DMS53 (cell line): Measurements from ENCODE around the gene CHRNA4.
A peak's percentile ranks its signal among the peaks of the same experiment; 100 is the strongest.

Source experiments
- DNase-seq: peaks from one replicate; lab custom pipeline; 2025; lab: John Stamatoyannopoulos, UW

CHRNA4 gene

DNA sequence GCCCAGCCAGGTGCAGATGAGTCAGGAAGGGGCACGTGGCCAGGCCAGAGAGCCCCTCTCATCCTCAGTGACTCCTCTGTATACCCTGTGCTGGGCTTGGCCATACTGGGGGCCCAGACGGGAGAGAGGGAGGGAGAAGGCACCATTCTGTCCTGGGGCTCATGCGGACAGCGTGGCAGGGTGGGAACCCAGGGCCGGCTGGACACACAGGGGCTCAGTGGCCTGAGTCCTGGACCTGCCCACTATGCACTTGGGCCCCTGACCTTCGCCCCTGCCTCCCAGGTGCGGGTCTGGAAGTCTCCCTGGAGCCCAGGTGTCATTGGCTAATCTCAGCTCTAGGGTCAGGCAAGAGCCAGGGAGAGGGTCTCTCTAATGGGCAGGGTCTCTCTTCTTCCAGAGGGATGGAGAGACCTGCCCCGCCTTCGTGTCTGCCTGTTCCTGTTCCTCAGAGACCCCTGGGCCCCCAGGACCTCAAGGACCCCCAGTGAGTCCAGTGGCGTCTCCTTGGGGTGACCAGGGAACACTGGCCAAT lies 40.5 kb downstream of the CHRNA4 start:
- DNase-seq = no peak

DNA sequence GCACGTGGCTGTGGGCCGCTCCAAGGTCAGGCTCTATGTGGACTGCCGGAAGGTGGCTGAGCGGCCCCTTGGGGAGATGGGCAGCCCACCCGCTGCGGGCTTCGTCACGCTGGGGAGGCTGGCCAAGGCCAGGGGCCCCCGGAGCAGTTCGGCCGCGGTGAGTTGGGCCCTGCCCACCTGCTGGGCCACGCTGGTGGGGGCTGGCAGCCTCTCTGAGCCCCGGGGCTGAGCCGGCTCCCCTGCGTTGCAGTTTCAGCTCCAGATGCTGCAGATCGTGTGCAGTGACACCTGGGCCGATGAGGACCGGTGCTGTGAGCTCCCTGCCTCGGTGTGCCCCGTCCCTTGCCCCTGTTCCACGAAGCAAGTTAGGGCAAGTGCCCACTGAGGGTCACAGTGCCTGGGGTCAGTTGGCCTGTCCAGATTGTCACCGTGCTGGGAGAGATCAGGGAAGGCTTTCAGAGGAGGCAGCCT lies 41.1 kb downstream of the CHRNA4 start:
- DNase-seq = no peak

DNA sequence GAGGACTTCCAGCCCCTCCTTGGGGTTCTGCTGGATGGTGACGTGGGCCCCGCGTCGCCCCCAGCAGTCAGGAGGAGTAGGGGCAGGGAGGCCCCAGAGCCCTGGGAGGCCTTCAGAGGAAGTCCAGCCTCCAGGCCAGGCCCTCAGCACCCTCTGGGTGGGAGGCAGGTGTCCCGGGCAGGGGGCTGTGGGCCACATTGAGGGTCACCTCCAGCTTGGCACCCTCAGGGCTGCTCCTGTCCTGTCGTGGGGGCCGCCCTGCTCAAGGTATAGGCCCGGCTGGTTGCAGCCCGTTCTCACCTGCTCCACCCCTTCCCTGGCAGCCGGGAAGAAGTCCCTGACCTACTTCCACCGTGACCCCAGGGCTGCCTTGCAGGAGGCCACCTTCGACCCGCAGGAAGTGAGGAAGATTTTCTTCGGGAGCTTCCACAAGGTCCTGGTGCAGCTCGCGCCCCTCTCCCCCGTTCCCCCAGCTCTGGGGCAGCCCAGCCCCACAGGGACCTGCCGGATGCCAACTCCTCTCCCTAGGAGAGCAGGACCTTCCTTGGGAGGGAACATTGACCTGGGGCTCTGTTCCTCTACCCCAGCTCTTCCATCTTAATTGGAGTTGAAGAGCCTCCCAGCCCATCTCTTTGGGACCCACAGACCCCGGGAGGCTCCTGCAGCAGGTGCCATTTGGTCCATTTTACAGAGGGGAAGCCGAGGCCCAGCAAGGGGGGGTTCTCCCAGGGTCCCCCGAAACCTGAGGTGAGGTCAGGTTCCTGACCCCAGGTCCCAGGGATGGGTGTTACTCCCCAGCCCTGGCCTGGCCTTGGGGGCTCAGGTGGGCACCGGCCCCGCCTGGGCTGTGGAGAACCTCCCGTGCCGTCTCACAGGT lies 41.7 kb downstream of the CHRNA4 start:
- DNase-seq = no peak

DNA sequence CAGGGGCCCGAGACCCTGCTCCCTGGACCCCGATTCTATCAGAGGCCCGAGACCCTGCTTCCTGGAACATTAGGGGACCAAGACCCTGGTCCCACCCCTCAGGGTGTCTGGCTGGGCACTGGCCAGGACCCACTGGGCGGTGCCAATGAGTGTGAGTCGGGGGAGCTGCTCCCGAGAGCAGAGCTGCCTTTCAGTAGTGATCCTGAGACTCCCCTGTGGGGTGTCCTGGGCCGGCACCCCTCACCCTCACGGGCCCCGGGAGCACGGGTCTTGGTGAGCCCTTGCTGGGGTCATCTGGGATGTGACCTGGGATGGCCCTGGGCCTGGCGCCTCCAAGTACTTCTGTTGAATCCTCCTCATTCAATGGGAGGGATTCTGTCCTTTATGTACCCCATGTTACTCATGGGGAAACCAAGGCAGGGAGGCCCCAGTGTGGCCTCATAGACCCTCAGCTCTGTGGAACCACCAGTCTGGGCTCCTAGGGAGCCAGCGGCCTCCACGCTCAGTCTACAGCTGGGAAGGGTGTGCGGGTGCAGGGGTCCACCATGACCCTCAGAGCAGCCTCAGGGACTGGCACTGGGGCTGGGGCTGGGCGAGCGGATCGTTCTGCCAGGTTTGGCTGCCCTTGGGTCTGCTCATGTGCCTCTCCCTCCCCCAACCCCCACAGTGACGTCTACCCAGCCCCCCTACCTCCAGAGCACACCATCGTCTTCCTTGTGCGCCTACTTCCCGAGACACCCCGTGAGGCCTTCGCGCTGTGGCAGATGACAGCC lies 42.6 kb downstream of the CHRNA4 start:
- no peak for DNase-seq

DNA sequence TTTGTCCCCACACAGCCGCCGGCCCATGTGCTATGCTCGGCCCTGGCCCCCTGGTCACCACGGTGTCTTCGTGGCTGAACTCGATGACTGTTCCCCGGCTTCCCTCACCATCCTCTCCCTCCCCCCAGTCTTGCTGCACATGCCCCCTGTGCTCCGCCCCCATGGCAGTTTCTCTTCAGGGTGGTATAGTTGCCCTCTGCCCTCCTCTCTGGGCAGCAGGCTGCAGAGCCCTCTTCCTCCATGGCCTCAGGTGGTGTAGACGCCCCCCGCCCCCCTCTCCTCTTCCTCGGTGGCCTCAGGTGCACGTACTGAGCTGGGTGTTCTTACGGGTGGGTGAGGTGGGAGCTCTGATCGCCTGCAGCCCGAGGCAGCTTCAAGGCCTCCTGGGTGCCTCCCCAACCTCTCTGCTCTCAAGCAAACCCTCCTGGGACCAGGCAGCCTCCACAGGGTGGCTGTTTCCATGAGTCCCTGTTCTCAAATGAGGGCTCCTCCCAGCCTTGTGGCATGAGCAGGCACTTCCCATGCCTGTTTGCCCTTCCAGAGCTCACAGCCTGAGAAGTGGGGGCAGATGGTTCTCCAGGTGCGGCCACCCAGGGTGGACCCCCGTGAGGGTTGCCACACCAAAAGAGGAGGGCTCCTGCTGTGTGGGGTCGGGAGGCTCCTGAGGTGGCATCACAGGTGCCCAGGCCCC lies 43.4 kb downstream of the CHRNA4 start:
- no peak for DNase-seq

DNA sequence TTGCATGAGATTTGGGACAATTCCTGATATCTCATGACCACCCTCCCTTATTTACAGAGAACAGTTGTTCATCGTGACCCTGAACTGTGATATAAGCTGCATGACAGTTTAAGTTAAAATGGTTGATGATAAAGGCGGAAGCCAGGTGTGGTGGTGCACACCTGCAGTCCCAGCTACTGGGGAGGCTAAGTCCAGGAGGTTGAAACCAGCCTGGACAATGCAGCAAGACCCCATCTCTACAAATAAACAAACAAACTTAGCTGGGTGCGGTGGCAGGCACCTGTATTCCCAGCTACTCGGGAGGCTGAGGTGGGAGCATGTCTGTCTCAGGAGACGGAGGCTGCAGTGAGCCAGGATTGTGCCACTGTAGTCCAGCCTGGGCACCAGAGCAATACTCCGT lies 44.1 kb downstream of the CHRNA4 start:
- no peak for DNase-seq

DNA sequence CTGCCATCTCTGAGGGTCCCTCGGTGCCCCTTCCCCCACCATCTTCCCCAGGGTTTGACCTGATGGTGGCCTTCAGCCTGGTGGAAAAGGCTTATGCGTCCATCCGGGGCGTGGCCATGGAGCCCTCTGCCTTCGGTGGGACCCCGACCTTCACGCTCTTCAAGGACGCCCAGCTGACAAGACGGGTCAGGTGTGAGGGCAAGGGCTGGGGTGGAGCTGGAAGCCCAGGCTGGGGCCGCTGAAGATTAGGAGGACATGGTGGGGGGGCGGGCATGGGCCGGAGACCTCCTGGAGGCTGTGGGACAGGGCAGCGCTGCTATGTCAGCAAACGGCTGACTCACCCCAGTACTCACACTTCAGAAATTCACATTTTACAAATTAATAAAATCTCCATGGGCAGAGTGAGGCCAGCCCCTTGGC lies 44.6 kb downstream of the CHRNA4 start:
- no peak for DNase-seq

DNA sequence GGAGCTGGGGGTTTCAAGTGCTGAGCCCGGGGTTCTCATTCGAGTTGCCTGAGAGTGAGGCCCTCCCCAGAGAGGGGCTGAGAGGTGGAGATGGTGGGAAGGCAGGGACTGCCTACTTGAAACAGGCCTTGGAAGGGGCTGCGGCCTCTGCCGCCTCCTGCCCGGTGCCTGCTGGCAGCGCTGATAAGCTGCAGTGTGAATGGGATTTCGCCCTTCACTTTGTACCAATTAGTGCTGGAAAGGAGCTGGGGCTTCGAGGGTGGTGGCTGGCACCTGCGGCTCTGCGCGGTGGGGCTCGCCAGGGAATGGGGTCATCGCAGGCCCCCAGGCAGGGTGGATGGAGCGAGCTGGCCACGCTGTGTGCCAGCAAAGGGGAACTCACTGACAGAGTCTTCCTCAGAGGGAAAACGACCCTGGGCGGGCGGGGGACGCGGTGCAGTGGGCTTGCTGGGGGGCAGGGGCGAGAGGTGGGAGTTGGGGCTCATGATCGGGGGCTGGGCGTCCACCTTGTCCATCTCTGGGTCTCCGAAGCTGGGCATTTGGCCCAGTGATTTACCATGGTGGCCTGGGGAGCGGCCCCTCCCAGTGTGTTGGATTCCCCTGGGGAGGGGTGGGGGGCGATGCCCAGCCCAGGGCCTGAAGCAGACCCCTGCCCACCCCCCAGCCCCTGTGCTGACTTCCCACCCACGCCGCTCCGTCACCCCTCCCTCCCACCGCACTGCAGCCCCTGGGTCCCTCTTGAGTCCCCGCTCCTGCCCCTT lies 45.2 kb downstream of the CHRNA4 start:
- no peak for DNase-seq

DNA sequence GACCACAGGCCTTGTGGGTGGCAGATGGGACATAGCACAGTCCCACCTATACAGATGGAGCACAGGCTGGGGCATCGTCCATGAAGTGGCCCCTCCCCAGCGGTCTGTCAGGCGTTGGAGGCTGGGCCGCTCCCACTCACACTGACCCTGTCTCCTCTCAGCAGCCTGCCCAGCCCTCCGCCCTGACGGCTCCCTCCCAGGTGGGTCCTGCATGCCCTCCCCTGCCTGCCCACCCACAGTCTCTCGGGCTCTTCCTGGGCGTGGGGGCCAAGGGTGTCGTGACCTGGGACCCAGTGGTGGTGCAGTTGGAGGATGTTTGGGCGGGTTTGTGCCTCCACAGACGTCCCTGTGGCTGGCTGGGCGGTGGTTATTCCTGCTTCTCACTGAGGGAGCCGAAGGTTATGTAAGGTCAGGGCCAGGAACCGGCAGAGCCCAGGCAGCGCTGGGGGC lies 45.9 kb downstream of the CHRNA4 start:
- DNase-seq = no peak

DNA sequence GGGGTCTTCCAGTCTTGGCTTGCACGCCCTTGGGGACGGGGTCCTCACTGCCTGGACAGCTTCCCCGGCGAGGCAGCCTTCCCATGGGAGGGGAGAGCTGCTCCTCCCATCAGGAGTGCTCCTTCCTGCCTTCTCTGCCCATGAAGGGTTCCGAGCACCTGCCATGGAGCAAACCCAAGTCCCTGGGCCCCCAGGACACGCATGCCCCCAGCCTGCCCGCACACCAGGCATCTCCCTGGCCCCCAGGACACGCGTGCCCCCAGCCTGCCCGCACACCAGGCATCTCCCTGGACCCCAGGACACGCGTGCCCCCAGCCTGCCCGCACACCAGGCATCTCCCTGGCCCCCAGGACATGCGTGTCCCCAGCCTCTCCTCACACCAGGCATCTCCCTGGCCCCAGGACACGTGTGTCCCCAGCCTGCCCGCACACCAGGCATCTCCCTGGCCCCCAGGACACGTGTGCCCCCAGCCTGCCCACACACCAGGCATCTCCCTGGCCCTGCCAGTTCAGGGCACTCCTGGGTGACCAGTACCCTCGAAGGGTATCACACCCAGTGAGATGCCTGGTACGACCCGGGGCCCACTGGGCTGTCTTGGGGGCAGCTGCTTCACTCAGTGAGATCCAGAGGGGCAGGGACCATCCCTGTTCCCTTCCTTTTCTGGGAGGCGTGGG lies 46.4 kb downstream of the CHRNA4 start:
- no peak for DNase-seq

DNA sequence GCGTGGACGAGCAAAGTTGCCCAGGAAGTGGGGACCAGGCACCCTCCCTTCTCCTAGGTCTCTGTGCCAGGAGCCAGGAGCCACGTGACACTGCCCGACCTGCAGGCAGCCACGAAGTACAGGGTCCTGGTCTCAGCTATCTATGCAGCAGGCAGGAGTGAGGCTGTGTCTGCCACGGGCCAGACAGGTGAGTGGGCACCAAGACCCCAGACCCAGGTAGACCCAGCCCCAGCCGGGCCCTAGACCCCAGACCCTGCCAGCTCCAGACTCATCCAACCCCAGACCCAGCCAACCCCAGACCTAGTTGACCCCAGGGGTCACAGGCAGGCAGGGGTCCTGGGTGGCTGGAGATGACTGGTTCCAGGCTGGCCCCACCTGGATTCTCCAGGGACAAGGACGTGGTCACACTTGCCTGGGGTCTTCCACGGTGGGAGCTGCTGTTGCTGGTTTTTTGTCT lies 47.1 kb downstream of the CHRNA4 start:
- no peak for DNase-seq

DNA sequence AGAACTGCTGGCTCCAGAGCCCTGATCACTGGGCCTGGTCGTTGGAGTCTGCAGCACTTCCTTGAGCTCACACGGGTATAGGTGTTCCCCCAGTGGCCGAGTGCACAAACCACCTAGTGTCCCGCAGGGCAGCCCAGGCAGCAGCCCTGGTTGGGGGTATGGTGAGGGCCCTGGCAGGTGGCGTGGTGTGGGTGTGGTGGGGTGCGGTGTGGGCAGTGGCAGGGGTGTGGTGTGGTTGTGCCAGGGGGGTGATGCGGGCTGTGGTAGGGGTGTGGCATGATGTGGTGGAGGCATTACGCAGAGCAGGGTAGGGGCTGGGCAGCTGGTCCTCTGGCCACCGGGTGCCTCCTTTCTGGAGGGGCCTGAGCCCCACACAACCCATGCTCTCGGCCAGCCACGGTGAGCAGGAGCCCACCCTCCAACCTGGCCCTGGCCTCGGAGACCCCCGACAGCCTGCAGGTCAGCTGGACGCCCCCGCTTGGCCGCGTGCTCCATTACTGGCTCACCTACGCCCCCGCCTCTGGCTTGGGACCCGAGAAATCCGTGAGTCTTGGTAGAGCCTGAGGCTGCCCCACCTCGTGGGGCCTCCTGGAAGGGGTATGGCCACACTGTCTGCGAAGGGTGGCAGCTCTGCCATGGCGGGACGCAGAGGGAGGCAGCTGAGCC lies 47.7 kb downstream of the CHRNA4 start:
- peak; percentile 24 for DNase-seq

DNA sequence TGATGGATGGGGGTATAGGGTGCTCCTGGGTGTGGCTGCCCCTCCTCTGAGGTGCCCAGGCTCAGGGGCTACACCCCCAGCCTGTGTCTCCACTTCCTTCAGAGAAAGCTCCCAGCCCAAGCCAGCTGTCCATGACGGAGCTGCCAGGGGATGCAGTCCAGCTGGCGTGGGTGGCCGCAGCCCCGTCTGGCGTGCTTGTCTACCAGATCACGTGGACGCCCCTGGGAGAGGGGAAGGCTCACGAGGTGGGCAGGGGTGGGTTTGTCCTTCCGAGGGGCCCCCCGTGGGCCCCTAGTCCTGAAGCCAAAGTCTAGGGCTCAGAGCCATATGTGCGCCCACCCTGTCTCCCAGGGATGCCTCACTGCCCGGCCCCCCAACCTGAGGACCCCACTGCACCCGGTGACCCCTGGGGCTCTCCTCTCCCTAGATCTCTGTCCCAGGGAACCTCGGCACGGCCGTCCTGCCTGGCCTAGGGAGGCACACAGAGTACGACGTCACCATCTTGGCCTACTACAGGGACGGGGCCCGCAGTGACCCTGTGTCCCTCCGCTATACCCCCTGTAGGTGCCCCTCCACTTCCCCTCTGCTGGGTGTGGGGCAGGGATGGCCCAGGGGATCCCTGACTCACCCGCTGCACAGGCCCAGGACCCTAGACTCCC lies 48.3 kb downstream of the CHRNA4 start:
- DNase-seq = no peak

DNA sequence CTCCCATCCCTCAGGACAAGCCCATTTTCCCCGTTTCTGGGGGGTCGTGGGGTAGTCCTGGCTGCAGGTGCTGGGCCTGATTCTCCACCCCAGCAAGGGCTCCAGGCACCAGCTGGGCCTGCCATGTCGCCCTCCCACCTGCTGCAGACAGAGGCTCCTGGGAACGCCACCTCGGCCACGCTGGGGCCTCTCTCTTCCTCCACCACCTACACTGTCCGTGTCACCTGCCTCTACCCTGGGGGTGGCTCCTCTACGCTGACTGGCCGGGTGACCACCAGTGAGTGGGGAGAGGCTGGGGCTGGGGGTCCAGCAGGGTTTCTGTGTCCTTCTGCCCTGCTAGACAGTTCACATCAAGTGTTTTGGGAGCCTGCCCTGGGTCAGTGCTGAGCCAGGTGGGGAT lies 48.9 kb downstream of the CHRNA4 start:
- DNase-seq = no peak

DNA sequence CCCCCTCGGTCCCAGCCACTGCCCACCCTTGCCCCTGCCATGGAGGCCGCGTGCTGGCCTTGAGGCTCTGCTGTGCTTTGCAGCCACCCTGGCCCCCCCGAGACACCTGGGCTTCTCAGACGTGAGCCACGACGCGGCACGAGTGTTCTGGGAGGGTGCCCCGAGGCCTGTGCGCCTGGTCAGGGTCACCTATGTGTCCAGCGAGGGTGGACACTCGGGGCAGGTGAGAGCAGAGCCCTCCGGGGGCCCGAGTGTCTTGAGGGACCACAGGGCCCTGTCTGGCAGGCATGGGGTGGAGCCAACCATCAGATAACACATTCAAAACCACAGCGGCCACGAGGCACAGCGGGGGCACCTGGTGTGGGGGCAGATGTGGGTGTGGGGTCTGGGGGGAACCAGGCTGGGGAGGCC lies 49.3 kb downstream of the CHRNA4 start:
- no peak for DNase-seq

DNA sequence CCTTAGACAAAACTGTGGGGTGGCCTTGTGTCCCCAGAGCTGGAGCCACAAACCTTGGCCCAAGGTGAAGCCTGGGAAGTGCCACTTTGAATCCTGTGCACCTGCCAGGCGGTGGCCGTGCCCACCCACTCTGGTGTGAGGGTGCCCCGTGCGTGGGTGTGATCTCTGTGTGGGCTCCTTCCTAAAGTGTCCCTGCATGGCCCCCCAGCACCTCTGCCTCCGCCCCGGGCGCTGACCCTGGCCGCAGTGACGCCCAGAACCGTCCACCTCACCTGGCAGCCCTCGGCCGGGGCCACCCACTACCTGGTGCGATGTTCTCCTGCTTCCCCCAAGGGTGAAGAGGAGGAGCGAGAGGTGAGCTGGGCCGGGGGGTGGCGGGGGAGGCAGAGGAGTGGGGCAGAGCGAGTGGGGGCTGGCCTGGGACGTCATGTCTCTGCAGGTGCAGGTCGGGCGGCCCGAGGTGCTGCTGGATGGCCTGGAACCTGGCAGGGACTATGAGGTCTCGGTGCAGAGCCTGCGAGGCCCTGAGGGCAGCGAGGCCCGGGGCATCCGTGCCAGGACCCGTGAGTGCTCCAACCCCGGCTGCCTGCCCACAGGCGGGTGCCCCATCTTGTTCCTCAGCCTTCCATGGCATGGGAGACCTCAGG lies 49.8 kb downstream of the CHRNA4 start:
- DNase-seq = no peak

DNA sequence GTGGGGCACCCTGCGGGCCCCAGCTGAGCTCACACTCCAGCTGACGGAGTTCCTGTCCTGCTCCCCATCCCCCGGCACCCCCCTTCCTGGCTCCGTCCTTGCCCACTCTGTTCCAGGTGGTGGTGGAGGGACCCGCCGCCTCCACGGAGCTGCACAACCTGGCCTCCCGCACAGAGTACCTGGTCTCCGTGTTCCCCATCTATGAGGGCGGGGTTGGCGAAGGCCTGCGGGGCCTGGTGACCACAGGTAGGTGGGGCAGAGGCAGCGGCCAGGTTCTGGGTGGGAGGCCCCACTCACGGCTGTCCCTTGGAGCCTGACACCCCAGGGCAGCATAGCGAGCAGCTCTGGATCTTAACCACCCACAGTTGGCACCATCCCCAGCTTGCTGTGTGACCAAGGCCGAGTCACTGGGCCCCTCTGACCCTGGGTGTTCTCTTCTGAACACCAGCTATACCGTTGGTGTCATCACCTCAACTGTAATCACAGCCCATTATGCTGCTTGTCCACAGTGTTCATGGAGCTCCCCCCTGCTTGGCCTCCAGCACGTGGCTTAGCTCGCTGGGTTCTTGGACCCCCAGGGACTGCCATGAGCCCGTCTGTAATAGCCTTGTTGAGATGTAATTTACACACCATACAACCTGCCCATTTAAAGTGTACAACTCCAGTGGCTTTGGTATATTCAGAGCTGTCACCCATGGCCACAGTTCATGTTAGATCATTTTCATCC lies 50.7 kb downstream of the CHRNA4 start:
- DNase-seq = no peak

DNA sequence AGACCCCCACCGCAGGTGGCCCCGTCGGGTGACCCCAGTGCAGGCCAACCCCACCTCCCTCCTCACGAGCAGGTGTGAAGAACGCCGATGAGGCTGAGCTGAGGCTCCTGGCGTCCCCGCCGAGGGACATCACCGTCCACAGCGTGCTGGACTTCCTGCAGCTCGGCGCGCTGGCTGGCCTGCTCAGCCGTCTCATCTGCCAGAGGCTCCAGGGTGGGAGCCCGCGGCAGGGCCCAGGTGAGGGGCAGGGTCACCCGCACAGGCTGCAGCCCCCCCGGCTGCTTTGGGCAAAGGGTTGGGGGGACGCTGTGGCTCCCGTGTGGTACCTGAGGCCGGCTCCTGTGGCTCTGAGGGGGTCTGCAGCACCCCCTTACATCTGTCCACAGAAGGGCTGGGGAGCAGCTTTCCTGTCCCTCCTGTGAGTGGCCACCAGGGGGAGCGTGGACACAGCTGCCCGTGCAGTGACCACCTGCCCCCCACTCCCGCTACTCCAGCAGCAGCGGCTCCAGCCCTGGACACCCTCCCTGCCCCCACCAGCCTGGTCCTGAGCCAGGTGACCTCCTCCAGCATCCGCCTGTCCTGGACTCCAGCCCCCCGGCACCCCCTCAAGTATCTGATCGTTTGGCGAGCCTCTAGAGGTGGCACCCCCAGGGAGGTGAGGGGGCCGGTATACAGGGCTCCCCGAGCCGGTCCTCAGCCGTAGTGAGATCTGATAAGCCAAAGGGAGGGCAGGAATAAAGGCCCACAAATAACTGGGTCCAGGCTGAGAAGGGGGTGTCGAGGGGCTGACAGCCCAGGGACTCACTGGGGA lies 51.7 kb downstream of the CHRNA4 start:
- DNase-seq = peak; percentile 56
